ENCODE measurements around the gene METAP1D.

- TF ChIP-seq, protein P1, sequence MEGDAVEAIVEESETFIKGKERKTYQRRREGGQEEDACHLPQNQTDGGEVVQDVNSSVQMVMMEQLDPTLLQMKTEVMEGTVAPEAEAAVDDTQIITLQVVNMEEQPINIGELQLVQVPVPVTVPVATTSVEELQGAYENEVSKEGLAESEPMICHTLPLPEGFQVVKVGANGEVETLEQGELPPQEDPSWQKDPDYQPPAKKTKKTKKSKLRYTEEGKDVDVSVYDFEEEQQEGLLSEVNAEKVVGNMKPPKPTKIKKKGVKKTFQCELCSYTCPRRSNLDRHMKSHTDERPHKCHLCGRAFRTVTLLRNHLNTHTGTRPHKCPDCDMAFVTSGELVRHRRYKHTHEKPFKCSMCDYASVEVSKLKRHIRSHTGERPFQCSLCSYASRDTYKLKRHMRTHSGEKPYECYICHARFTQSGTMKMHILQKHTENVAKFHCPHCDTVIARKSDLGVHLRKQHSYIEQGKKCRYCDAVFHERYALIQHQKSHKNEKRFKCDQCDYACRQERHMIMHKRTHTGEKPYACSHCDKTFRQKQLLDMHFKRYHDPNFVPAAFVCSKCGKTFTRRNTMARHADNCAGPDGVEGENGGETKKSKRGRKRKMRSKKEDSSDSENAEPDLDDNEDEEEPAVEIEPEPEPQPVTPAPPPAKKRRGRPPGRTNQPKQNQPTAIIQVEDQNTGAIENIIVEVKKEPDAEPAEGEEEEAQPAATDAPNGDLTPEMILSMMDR (IDR thresholded peaks at IDR 0.05) = no peak
- TF ChIP-seq ETV6 (CRISPR knock-in tag; IDR thresholded peaks at IDR 0.05) = no peak
- TF ChIP-seq SP1 (CRISPR knock-in tag; conservative IDR thresholded peaks at IDR 0.05) = no peak
- TF ChIP-seq GRHL2 (CRISPR knock-in tag; IDR thresholded peaks at IDR 0.05; ENCODE audit: insufficient replicate concordance, severe bottlenecking) = no peak
- TF ChIP-seq CREB1 (CRISPR knock-in tag; IDR thresholded peaks at IDR 0.05) = no peak
- TF ChIP-seq EMX1 (CRISPR knock-in tag; IDR thresholded peaks at IDR 0.05) = no peak
- no peak for TF ChIP-seq ESRRA (CRISPR knock-in tag; IDR thresholded peaks at IDR 0.05; ENCODE audit: borderline replicate concordance)
- TF ChIP-seq, protein P2, sequence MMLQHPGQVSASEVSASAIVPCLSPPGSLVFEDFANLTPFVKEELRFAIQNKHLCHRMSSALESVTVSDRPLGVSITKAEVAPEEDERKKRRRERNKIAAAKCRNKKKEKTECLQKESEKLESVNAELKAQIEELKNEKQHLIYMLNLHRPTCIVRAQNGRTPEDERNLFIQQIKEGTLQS (CRISPR knock-in tag; conservative IDR thresholded peaks at IDR 0.05) = no peak
- TF ChIP-seq FOXK1 (CRISPR knock-in tag; IDR thresholded peaks at IDR 0.05) = no peak
- no peak for TF ChIP-seq NFE2L1 (CRISPR knock-in tag; IDR thresholded peaks at IDR 0.05)
- TF ChIP-seq SMAD4 (CRISPR knock-in tag; IDR thresholded peaks at IDR 0.05) = no peak
- no peak for TF ChIP-seq SMAD3 (CRISPR knock-in tag; IDR thresholded peaks at IDR 0.05; ENCODE audit: borderline replicate concordance)
- TF ChIP-seq, protein P3, sequence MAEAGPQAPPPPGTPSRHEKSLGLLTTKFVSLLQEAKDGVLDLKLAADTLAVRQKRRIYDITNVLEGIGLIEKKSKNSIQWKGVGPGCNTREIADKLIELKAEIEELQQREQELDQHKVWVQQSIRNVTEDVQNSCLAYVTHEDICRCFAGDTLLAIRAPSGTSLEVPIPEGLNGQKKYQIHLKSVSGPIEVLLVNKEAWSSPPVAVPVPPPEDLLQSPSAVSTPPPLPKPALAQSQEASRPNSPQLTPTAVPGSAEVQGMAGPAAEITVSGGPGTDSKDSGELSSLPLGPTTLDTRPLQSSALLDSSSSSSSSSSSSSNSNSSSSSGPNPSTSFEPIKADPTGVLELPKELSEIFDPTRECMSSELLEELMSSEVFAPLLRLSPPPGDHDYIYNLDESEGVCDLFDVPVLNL (CRISPR knock-in tag; IDR thresholded peaks at IDR 0.05; ENCODE audit: borderline replicate concordance, low read depth) = no peak
Measured at GRCh38 chr2:172089005-172089504, 89.3 kb downstream of the METAP1D start.

Data from WTC11 (cell line).